PC-9 (cell line): ENCODE results near the gene AKR1E2. TPM values are rescaled to one million over a fixed set of nuclear protein-coding genes. Genes with fewer than 3 reads are reported as not detected.

Experiments used
- BruUV-seq: library from RNA; stranded (reverse); fragments of 400-500 nt; replicated peaks from 2 replicates; lab custom pipeline; 2021; lab: Mats Ljungman, UMichigan
- CTCF ChIA-PET: fragments of 300-600 bp; sonication (Branson Sonifier 250); formaldehyde crosslinking; loops from one replicate; lab custom pipeline; 2022; ENCODE audit warnings: antibody characterized with exemption; lab: Charles Lee
- POLR2A ChIA-PET: fragments of 300-600 bp; sonication (Branson Sonifier 250); formaldehyde crosslinking; loops from one replicate; lab custom pipeline; 2022; ENCODE audit warnings: antibody characterized with exemption; ENCODE audit not compliant: unreplicated experiment; lab: Charles Lee
- DNase-seq, 2 experiments: peaks; one replicate each; pipeline versions ENCODE4 v3.0.0 to v3.0.0-alpha.2; 2015 to 2022; ENCODE audit warnings: mixed read lengths in 1 of 2
- H2AFZ ChIP-seq: fragments of 200-600 bp; sonication (generic); 2 replicates; pipeline ENCODE4 v1.8.1; 2017; ENCODE audit warnings: antibody characterized with exemption
- H3F3A ChIP-seq: fragments of 200-600 bp; sonication (generic); 2 replicates; pipeline ENCODE4 v1.8.1; 2017; ENCODE audit warnings: antibody characterized with exemption, mild to moderate bottlenecking, low read depth; ENCODE audit not compliant: insufficient read depth
- H3K27ac ChIP-seq: fragments of 200-600 bp; sonication (generic); 2 replicates; pipeline ENCODE4 v1.6.1; 2016; ENCODE audit warnings: mixed run types
- H3K27me3 ChIP-seq: fragments of 200-600 bp; sonication (generic); 2 replicates; pipeline ENCODE4 v1.6.1; 2016; ENCODE audit warnings: low read depth, mixed run types; ENCODE audit not compliant: insufficient read depth
- H3K36me3 ChIP-seq: fragments of 200-600 bp; sonication (generic); 2 replicates; pipeline ENCODE4 v1.6.1; 2016; ENCODE audit warnings: low read depth, mixed run types
- H3K4me1 ChIP-seq: fragments of 200-600 bp; sonication (generic); replicated peaks from 2 replicates; pipeline ENCODE4 v1.6.1; 2016; ENCODE audit warnings: mixed run types; ENCODE audit not compliant: insufficient read depth
- H3K4me2 ChIP-seq: fragments of 200-600 bp; sonication (generic); 2 replicates; pipeline ENCODE4 v1.6.1; 2017; ENCODE audit warnings: mixed run types
- H3K4me3 ChIP-seq: fragments of 200-600 bp; sonication (generic); 2 replicates; pipeline ENCODE4 v1.6.1; 2016; ENCODE audit warnings: mixed run types
- H3K79me2 ChIP-seq: fragments of 200-600 bp; sonication (generic); 2 replicates; pipeline ENCODE4 v1.6.1; 2017; ENCODE audit warnings: low read depth, mixed run types
- H3K9me2 ChIP-seq: fragments of 200-600 bp; sonication (generic); 2 replicates; pipeline ENCODE4 v1.8.1; 2017; ENCODE audit warnings: mild to moderate bottlenecking; ENCODE audit not compliant: insufficient read depth
- H3K9me3 ChIP-seq: fragments of 200-600 bp; sonication (generic); 2 replicates; pipeline ENCODE4 v1.8.1; 2016; ENCODE audit warnings: low read depth; ENCODE audit not compliant: insufficient read depth
- H4K20me1 ChIP-seq: fragments of 200-600 bp; sonication (generic); 2 replicates; pipeline ENCODE4 v1.8.1; 2017; ENCODE audit not compliant: insufficient read depth
- CTCF ChIP-seq: fragments of 200-600 bp; sonication (generic); conservative IDR thresholded peaks from 2 replicates; pipeline ENCODE4 v1.6.1; 2017; ENCODE audit warnings: mixed run types, antibody characterized with exemption, mild to moderate bottlenecking, moderate library complexity
- EZH2 ChIP-seq: fragments of 200-600 bp; sonication (generic); IDR thresholded peaks from 2 replicates; pipeline ENCODE4 v1.8.0; 2017; ENCODE audit warnings: antibody characterized with exemption, low read depth
- intact Hi-C: fragments of 100-400 bp; cut with micrococcal nuclease; formaldehyde crosslinking; loops from one replicate; pipeline ENCODE4 v1.10.0; 2022; ENCODE audit not compliant: unreplicated experiment
- total RNA-seq: library from RNA; stranded (reverse); gene quantifications from 2 replicates; pipeline ENCODE4 v1.2.3, GENCODE V29; 2021

The AKR1E2 gene
- total RNA-seq, 1 experiment from 2014 or later: 1.9 TPM

DNA sequence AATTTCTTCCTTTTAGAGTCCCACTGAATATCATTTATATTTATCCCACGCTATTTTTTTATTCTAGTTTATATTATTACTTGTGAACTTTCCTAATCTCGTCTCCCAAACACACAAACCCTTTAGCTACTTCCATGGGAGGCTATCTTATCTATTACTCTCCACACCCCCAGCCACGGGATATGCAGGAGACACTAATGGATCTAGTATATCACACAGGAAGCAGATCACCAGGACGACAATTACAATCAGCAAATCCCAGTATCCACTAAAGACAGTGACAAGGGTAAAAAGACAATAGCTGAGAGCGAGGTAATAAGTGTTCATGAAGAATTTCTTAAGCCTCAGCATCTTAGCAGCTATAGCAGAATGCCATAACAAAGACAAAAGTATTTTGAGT is 3.8 kb upstream of the AKR1E2 start:
- intact Hi-C loops: no loop called here
- no peaks in the 10 kb centered on the region for H3K79me2 ChIP-seq
- peaks cover 5% of the 10 kb centered on the region; the same call in 1 of the 2 replicates for H3K9me3 ChIP-seq
- no peaks in the 10 kb centered on the region for H4K20me1 ChIP-seq
- H3K4me3 ChIP-seq: no peak overlapping the region
- no peaks in the 10 kb centered on the region for H3K27me3 ChIP-seq
- no peaks in the 10 kb centered on the region for H3K4me1 ChIP-seq
- H2AFZ ChIP-seq: no peak overlapping the region
- ChIA-PET CTCF (interaction anchor here (0.5 kb wide), 1 partner anchor 26 kb away, joined by 5 read pairs; no protein-coding TSS in a partner anchor), POLR2A (no interaction called here)
- TF ChIP-seq CTCF: no peak
- no peak for TF ChIP-seq EZH2
- no TSS peak for BruUV-seq
- no peaks in the 10 kb centered on the region for H3K36me3 ChIP-seq
- no peaks in the 10 kb centered on the region for H3K9me2 ChIP-seq
- no peaks in the 10 kb centered on the region for H3F3A ChIP-seq
- H3K4me2 ChIP-seq: no peak overlapping the region
- H3K27ac ChIP-seq: no peak overlapping the region
- no peak for DNase-seq

- H3K79me2 ChIP-seq: no peaks in the 10 kb centered on the region
- no peaks in the 10 kb centered on the region for H3K27me3 ChIP-seq
- no peak overlapping the region for H3K4me2 ChIP-seq
- no peak for DNase-seq
- H3K9me3 ChIP-seq: peaks cover 5% of the 10 kb centered on the region; the same call in 1 of the 2 replicates
- no peak overlapping the region for H3K27ac ChIP-seq
- ChIA-PET POLR2A (no interaction called here), CTCF (no interaction called here)
- H4K20me1 ChIP-seq: no peaks in the 10 kb centered on the region
- no peak overlapping the region for H2AFZ ChIP-seq
- H3K4me1 ChIP-seq: no peaks in the 10 kb centered on the region
- TF ChIP-seq CTCF: no peak
- H3K4me3 ChIP-seq: no peak overlapping the region
- no peaks in the 10 kb centered on the region for H3K9me2 ChIP-seq
- H3K36me3 ChIP-seq: no peaks in the 10 kb centered on the region
- intact Hi-C loops: no loop called here
- no peaks in the 10 kb centered on the region for H3F3A ChIP-seq
- no TSS peak for BruUV-seq
These were observed 1.2 kb upstream of the AKR1E2 start for GRCh38 chr10:4824791-4825310.

DNA sequence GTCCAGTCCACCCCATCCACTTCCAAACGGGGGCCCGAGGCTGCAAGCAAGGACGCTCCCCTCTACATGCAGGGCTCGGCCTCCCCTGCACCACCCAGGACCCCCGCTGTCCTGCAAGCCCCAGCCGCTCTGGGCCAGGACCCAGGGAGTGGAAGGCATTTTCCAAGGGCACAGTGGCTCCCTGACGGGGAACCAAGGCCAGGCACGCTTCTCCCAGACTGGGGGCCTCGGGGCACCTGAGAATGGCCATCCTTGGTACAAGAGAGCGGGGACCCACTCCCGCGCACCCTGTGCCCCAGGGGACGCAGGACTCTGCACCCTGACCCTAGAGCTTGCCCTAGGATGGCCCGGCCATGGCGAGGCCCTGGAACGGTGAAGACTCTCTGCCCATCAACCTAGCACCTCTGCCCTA is 545 bp upstream of the AKR1E2 start:
- Histone ChIP-seq H4K20me1 (no peaks in the 10 kb centered on the region), H3K36me3 (no peaks in the 10 kb centered on the region), H3K27ac (no peak overlapping the region), H3K79me2 (no peaks in the 10 kb centered on the region), H3K4me3 (no peak overlapping the region), H3K4me1 (no peaks in the 10 kb centered on the region), H3F3A (no peaks in the 10 kb centered on the region), H3K4me2 (no peak overlapping the region), H3K9me3 (peaks cover 5% of the 10 kb centered on the region; the same call in 1 of the 2 replicates), H3K9me2 (no peaks in the 10 kb centered on the region), H3K27me3 (no peaks in the 10 kb centered on the region), H2AFZ (no peak overlapping the region)
- POLR2A ChIA-PET: no interaction called here
- intact Hi-C loops: no loop called here
- no TSS peak for BruUV-seq
- CTCF ChIA-PET: no interaction called here
- TF ChIP-seq CTCF (no peak), EZH2 (no peak)
- no peak for DNase-seq
